HG03442 (cell line): ENCODE measurements around the gene PDS5B.

ENCODE experiments used
- ATAC-seq: cut with Tn5 transposase; IDR thresholded peaks from one replicate; pipeline ENCODE4 v1.9.1; 2021; ENCODE audit warnings: mild to moderate bottlenecking, moderate library complexity; ENCODE audit not compliant: unreplicated experiment

PDS5B gene

DNA sequence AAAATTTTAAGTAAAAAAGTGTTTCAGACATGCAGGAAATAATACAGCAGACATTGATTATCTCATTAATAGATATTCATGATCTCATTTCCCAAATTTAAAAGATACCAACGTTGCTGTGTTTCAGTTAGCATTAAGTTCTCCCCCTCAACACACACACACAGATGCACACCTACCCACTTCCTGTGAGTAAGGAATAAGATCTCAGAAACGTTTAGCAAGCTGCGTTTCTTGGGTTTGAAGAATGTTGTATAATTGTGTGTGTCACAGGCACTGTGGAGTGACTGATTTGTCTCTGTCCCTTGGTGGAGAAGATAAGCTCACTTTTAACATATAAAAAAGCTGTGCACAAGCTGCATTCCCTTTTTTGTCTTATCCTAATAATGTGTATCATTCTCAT, 196.8 kb downstream of the PDS5B start:
- no peak for ATAC-seq

DNA sequence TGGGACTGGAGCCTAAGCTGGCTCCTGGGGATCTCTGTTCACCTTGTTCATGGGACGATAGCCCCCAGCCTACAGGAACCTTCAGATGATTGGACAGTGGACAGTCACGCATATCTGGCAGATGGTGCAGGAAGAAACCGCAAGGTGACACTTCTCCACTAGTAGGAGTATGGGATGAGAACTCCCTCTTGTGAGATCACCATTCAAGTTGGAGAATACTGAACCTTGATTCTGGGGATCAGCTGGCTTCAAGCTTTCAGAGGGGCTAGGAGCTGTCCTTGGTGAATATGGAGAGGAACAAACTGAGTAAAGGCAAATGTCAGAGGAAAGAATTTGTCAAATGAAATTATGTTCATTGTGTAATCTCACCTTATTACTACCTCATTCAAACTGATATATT, 204.5 kb downstream of the PDS5B start:
- no peak for ATAC-seq

DNA sequence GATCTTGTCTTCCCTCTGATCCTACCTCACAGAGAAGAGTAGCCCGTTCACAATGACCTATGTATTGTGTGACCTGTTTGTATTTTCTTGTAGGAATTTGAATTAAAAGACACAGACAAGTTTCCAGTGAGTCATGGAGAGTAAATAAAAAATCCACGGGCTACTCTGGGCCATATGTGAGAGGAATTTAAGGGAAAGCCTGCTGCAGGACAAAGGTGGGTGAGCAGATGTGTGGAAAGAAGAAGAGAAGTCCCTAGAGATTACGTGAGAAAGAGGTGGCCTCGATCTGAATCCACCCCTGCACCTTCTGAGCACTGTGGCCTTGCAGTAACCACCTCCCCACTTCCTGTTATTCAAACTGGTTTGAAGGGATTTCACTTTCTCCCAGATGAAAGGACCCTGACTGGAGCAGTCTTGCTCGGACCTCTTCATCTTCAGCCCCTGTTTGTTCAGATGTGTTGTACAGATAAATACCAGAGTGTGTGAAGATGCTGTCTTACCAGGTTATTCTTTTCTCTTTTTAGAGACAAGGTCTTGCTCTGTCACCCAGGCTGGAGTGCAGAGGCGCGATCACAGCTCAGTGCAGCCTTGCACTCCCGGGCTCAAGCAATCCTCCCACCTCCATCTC, 205.4 kb downstream of the PDS5B start:
- ATAC-seq = peak; percentile 85

DNA sequence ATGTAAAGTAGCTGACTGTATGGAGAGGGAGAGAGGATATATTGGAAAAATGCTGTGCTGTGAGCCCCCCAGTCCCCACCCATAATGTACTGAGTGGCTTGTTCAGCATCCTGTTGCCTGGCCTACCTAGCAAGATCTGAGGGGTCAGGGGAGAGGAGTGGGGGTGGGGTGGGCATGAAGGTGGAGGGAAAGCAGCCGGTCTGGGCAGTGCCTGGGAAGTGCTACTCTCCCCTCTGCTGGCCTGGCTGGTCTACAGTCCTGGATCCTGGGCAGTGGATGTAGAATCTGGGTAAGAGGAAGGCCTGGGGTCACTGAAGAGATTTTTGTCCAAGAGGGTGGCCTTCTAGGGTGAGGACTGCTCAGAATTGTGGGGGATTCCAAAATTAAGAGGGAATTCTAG, 210.5 kb downstream of the PDS5B start:
- ATAC-seq = no peak

DNA sequence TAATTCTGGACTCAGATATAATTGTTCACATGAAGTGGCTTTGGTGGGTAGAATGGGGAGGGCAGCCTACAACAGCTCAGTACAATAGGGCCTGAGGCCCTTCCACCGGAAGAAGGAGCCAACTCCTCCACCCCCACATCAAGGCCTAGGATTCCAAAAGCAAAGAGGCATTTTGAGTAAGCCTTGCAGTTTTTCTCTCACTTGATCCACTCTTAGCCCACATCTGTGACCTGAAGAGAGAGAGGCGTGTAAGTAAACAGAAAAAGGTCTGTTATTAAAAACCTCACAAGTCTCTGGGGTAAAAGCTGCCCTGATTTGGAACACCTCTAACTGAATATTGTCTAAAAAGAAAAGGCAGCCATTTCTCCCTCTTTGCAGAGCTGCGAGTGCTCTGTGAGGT, 215.9 kb downstream of the PDS5B start:
- no peak for ATAC-seq

DNA sequence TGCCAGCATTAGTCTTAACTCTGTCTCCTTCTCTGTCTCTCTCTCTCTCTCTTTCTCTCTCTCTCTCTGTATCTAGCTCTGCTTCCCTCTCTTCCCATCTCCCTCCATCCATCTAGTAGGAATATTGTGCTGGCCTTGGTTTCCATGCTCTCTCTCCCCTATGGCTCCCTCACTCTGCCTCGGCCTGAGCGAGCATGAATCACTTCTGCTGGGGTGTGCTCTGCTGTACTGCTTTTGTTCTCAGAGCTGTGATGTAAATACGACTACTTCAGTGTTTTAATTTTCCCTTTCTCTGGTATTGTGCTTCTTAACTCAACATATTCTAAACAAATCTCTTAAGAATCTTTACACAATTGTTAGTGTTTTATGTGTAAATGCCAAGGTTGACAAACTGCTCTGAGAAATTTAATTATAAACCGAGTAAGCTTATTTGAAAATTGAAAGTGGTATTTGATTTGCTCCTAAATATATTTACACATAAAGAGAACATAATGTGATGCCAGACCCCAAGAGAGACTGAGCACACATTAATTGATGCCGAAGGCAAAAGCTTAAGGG, 218.5 kb downstream of the PDS5B start:
- no peak for ATAC-seq

DNA sequence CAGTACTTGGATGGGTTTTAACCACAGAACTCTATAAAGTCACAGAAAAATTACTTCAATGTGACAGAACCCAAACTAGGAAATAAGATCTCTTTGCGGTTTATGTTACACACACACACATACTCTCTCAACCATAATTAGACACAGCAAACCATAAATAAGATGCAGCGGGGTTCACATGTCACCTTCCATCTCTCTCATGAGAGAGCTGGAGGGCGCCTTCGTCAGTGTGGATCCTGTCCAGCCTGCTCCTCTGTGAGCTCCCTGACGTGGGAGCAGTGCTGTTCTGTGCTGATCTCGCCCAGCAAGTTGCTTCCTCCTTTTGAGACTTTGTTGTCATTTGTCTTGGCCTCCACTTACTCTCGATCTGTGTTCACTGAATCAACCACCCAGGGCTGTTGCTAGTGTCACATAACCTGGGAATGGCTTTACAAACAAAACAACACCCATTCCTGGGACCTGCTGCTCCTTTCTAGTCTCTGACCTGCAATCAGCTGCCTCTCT, 225.1 kb downstream of the PDS5B start:
- peak; percentile 77 for ATAC-seq

DNA sequence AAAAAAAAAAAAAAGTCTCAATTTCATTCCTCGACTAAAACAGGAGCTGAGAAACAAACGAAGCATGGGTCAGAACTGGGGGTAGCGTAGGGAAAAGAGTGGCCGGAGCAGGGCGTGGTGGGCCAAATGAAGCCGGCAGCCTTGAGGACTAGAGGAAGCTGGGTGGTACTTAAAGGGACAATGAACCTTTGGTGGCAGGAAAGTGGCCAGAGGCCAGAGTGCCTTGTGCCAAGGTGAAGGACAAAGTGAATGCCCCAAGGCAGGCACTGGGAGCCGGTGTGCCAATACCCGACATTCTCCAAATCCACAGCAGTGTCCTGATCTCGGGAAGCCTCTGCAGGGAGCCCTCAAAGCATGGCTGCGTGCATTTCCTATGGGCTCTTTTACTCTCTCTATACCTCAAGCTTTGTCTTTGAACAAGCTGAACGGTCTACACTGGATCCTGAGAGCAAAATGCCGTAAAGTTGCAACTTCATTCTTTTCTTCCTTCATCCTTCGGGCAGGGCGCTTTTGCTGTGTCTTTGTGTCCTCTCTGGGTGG, 235.0 kb downstream of the PDS5B start:
- ATAC-seq = no peak

DNA sequence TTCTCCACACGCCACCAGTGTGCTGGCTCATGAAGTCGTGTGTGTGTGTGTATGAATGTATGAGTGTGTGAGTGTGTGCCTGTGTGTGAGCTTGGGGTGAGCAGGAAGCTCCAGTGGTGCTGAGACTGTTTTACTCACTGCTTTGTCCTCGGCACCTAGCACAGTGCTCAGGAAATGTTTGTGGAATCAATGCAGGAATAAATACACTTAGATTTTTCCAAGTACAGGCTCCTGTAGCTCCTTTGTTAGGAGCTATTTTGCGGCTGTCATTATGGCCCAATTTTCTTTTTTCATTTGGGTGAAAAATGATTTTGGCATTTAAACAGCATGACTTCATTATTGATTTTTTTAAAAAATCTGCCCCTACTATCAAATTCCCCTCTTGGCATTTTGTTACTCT, 236.5 kb downstream of the PDS5B start:
- no peak for ATAC-seq

DNA sequence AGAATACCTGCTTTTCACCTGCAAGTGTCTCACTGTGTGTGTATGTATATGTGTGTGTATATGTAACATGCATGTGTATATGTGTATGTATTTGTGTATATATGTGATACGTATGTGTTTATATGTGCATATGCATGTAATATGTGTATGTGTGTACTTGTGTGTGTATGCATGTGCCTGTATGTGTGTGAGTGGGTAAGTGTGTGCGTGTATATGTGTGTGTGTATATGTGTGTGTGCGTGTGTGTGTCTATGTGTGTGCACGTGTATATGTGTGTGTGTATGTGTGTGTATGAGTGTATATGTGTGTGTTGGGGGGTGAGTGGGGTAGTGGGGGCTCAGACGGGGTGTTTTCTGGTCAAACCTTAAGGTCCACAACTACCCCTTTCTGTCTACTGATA, 237.3 kb downstream of the PDS5B start:
- no peak for ATAC-seq

DNA sequence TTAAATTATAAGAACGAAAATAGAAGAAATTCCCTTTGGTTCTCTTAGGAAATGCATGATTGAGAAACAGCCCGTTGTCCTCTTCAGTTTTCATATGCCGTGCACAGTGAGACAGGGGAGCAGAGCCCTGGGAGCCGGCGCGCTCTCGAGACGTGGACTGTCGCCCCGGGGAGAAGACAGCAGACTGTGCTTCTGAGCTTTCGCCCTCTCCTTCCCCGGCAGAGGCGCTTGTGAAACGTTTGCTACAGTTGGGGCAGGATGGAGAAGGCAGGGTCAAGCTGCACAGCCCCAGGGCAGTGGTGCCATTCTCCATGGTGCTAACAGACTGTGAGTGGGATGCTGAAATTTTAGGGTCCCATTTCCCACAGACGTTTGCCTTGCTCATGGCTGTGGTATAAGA, 237.8 kb downstream of the PDS5B start:
- no peak for ATAC-seq

DNA sequence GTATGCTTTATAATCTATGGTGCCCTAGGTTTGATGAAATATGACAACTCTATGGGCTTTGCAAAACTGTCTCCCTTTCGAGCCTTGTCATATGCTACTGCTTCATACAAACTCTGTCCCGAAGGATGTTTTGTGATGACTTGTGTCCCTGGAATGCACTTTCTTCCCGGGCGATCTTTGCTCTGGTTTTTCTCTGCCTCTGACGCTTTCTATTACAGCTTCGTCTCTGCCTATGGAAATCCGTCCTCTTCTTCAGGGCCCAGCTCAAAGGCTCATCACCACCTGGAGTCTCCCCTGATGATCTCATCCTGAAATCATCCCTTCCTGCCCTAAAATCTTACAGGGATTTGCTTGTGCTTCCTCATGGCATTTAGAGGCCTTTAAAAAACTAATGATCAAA, 238.4 kb downstream of the PDS5B start:
- ATAC-seq = no peak

DNA sequence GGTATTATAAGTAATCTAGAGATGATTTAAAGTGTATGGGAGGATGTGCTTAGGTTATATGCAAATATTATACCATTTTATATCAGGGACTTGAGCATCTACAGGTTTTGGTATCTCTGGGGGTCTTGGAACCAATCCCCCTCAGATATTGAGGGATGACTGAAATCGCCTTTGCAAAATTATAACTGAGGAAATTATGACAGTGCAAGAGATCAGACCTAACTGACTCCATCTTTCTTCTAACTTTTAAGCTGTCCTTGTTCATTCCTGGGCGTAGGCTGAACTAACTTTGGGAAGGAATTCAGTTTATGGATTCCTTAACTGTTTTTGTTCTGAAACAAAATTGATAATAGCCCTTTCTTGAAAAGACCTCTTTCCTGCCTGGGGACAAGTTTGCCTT, 239.2 kb downstream of the PDS5B start:
- ATAC-seq = no peak

DNA sequence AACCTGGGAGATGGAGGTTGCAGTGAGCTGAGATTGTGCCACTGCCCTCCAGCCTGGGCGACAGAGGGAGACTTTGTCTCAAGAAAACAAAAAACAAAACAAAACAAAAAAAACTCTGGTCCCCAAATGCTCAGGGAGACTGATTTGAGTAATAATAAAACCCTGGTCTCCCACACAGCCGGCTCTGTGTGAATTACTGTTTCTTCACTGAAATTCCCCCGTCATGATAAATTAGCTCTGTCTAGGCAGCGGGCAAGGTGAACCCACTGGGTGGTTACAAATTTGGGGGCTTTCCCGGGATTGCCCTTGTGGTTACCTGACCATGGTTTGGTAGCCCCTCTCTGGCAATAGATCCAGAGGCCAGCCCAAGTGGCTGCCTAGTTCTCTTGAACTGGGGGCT, 240.1 kb downstream of the PDS5B start:
- ATAC-seq = peak; percentile 52
